Liver (tissue), 9 donors: ENCODE measurements around the gene B4GALT2. TPM values are rescaled to one million over a fixed set of nuclear protein-coding genes. Genes with fewer than 3 reads are reported as not detected.

Experiments used
- DNase-seq: peaks from one replicate; pipeline ENCODE4 v3.0.0-alpha.2; 2017; ENCODE audit warnings: low spot score
- H3K27ac ChIP-seq, 2 donors: one replicate each; pipeline ENCODE4 v1.7.0; 2013; ENCODE audit warnings: inconsistent platforms in 2 of 2, low read length in 2 of 2, control low read depth in 1 of 2, low read depth in 1 of 2, mild to moderate bottlenecking in 1 of 2
- H3K27me3 ChIP-seq, 4 donors: one replicate each; pipeline versions ENCODE4 v1.6.1 to v1.7.0; 2013; ENCODE audit warnings: low read length in 3 of 4, inconsistent platforms in 1 of 4, mild to moderate bottlenecking in 1 of 4, moderate library complexity in 1 of 4; ENCODE audit not compliant: control insufficient read depth in 4 of 4, insufficient read depth in 4 of 4
- H3K36me3 ChIP-seq, 4 donors: one replicate each; pipeline versions ENCODE4 v1.6.1 to v1.7.0; 2013; ENCODE audit warnings: low read length in 3 of 4, mild to moderate bottlenecking in 3 of 4, low read depth in 1 of 4, moderate library complexity in 1 of 4; ENCODE audit not compliant: control insufficient read depth in 4 of 4, insufficient read depth in 3 of 4
- H3K4me1 ChIP-seq, 4 donors: one replicate each; pipeline versions ENCODE4 v1.6.1 to v1.7.0; 2013; ENCODE audit warnings: low read length in 3 of 4, mild to moderate bottlenecking in 3 of 4, moderate library complexity in 1 of 4; ENCODE audit not compliant: control insufficient read depth in 4 of 4, insufficient read depth in 4 of 4
- H3K4me3 ChIP-seq, 3 donors: one replicate each; pipeline versions ENCODE4 v1.6.1 to v1.7.0; 2013; ENCODE audit warnings: low read length in 3 of 3, control low read depth in 1 of 3, low read depth in 1 of 3, mild to moderate bottlenecking in 1 of 3
- H3K9ac ChIP-seq, 2 donors: one replicate each; pipeline ENCODE4 v1.7.0; 2013; ENCODE audit warnings: low read length in 2 of 2, mild to moderate bottlenecking in 2 of 2, moderate library complexity in 2 of 2, control low read depth in 1 of 2, low read depth in 1 of 2
- H3K9me3 ChIP-seq, 4 donors: one replicate each; pipeline versions ENCODE4 v1.6.1 to v1.7.0; 2013; ENCODE audit warnings: low read length in 3 of 4; ENCODE audit not compliant: control insufficient read depth in 4 of 4
- ATF3 ChIP-seq: IDR thresholded peaks from 2 replicates; pipeline ENCODE4 v1.6.1; 2016; ENCODE audit warnings: antibody characterized with exemption
- CTCF ChIP-seq: fragments of 150-350 bp; IDR thresholded peaks from 2 replicates; pipeline ENCODE4 v1.5.1; 2017; ENCODE audit warnings: improper control_type of control experiment, low read depth, low read length; ENCODE audit not compliant: missing input control
- EGR1 ChIP-seq, 2 donors: IDR thresholded peaks; 2 replicates each; pipeline ENCODE4 v1.6.1; 2016 to 2018; ENCODE audit warnings: antibody characterized with exemption in 2 of 2, low read depth in 2 of 2
- FOXA1 ChIP-seq: IDR thresholded peaks from 2 replicates; pipeline ENCODE4 v1.6.1; 2016; ENCODE audit warnings: antibody characterized with exemption
- FOXA2 ChIP-seq: IDR thresholded peaks from 2 replicates; pipeline ENCODE4 v1.6.1; 2016; ENCODE audit warnings: antibody characterized with exemption
- GABPA ChIP-seq, 2 donors: IDR thresholded peaks in 1 of 2; conservative IDR thresholded peaks in 1 of 2; 2 replicates each; pipeline ENCODE4 v1.6.1; 2016; ENCODE audit warnings: antibody characterized with exemption in 2 of 2, mild to moderate bottlenecking in 1 of 2, moderate library complexity in 1 of 2
- HNF4A ChIP-seq, 2 donors: conservative IDR thresholded peaks; 2 replicates each; pipeline ENCODE4 v1.6.1; 2016; ENCODE audit warnings: antibody characterized with exemption in 2 of 2, mild to moderate bottlenecking in 2 of 2
- HNF4G ChIP-seq: IDR thresholded peaks from 2 replicates; pipeline ENCODE4 v1.6.1; 2016; ENCODE audit warnings: antibody characterized with exemption
- JUND ChIP-seq, 2 donors: IDR thresholded peaks; 2 replicates each; pipeline ENCODE4 v1.6.1; 2016; ENCODE audit warnings: antibody characterized with exemption in 2 of 2
- MAX ChIP-seq: IDR thresholded peaks from 2 replicates; pipeline ENCODE4 v1.6.1; 2016; ENCODE audit warnings: antibody characterized with exemption
- NR2F2 ChIP-seq: IDR thresholded peaks from 2 replicates; pipeline ENCODE4 v1.6.1; 2016; ENCODE audit warnings: antibody characterized with exemption
- RAD21 ChIP-seq, 2 donors: IDR thresholded peaks; 2 replicates each; pipeline ENCODE4 v1.6.1; 2016; ENCODE audit warnings: antibody characterized with exemption in 2 of 2, mild to moderate bottlenecking in 2 of 2
- REST ChIP-seq: IDR thresholded peaks from 2 replicates; pipeline ENCODE4 v1.6.1; 2016; ENCODE audit warnings: antibody characterized with exemption, mild to moderate bottlenecking
- RXRA ChIP-seq, 2 donors: IDR thresholded peaks; 2 replicates each; pipeline ENCODE4 v1.6.1; 2017 to 2018; ENCODE audit warnings: antibody characterized with exemption in 2 of 2, mild to moderate bottlenecking in 1 of 2
- SP1 ChIP-seq: IDR thresholded peaks from 2 replicates; pipeline ENCODE4 v1.6.1; 2018; ENCODE audit warnings: antibody characterized with exemption, mild to moderate bottlenecking
- TAF1 ChIP-seq: conservative IDR thresholded peaks from 2 replicates; pipeline ENCODE4 v1.6.1; 2016; ENCODE audit warnings: antibody characterized with exemption, mild to moderate bottlenecking
- YY1 ChIP-seq: IDR thresholded peaks from 2 replicates; pipeline ENCODE4 v1.6.1; 2016; ENCODE audit warnings: antibody characterized with exemption, mild to moderate bottlenecking
- ZBTB33 ChIP-seq: IDR thresholded peaks from 2 replicates; pipeline ENCODE4 v1.6.1; 2016; ENCODE audit warnings: antibody characterized with exemption
- WGBS: extraction: QIAGEN DNeasy Blood & Tissue Kit; methylation state at CpG from one replicate; pipeline ENCODE4 v1.1.7; 2013; 5-methylcytosine and 5-hydroxymethylcytosine counted together
- polyA plus RNA-seq, 2 donors: library from polyadenylated mRNA; stranded (reverse) in 1 of 2; unstranded in 1 of 2; fragments of 200-250 nt in 1 of 2; fragments of >200 nt in 1 of 2; fragmentation: Nextera tagmentation in 1 of 2; extraction: Ambion mirVana in 1 of 2; gene quantifications; one replicate each; pipeline versions ENCODE4 v1.2.1 to v1.2.3, GENCODE V29; 2013 to 2015
- total RNA-seq, 2 donors: library from RNA; depleted of rRNA; stranded (reverse); fragments of >200 nt; gene quantifications; one replicate each; pipeline ENCODE4 v1.2.3, GENCODE V29; 2014
- donor health status: healthy.
- donor health status: healthy.
- donor health status: healthy.
- donor health status: healthy.
- donor health status: healthy.

The B4GALT2 gene
- total and polyA plus RNA-seq, 4 donors: 2.9 to 31.5 (median 16.1) TPM

GRCh38 chr1:43930949-43931275 lies 48.1 kb upstream of the B4GALT2 start:
- WGBS: 86% methylated on average over 4 of the region's 4 CpGs
- Histone ChIP-seq H3K27me3 (no peaks in the 10 kb centered on the region), H3K9ac (no peak overlapping the region), H3K36me3 (peaks cover 0 to 4% (median 0%) of the 10 kb centered on the region in 4 donors), H3K4me3 (no peak overlapping the region), H3K4me1 (peaks cover 7 to 17% (median 10%) of the 10 kb centered on the region in 4 donors), H3K27ac (no peak overlapping the region), H3K9me3 (no peaks in the 10 kb centered on the region)
- DNase-seq: no peak
- TF ChIP-seq HNF4G: no peak
- no peak for TF ChIP-seq CTCF
- no peak for TF ChIP-seq EGR1 (IDR thresholded peaks at IDR 0.05; ENCODE audit: low read depth in 2 of 2)
- no peak for TF ChIP-seq RXRA (IDR thresholded peaks at IDR 0.05)
- no peak for TF ChIP-seq TAF1
- no peak for TF ChIP-seq SP1
- TF ChIP-seq FOXA1: no peak
- no peak for TF ChIP-seq GABPA (IDR thresholded peaks at IDR 0.05 in 1 of 2, conservative IDR thresholded peaks at IDR 0.05 in 1 of 2)
- no peak for TF ChIP-seq REST
- no peak for TF ChIP-seq FOXA2
- no peak for TF ChIP-seq JUND (IDR thresholded peaks at IDR 0.05)
- TF ChIP-seq YY1: no peak
- no peak for TF ChIP-seq HNF4A (conservative IDR thresholded peaks at IDR 0.05)
- no peak for TF ChIP-seq ZBTB33
- TF ChIP-seq NR2F2: no peak
- TF ChIP-seq RAD21 (IDR thresholded peaks at IDR 0.05): no peak
- no peak for TF ChIP-seq ATF3
- no peak for TF ChIP-seq MAX
